ENCODE data around the gene MCEMP1. TPM values are rescaled to one million over a fixed set of nuclear protein-coding genes. Genes with fewer than 3 reads are reported as not detected.

MCEMP1 gene
- total RNA-seq, 1 donor from 2014 or later = not detected

DNA sequence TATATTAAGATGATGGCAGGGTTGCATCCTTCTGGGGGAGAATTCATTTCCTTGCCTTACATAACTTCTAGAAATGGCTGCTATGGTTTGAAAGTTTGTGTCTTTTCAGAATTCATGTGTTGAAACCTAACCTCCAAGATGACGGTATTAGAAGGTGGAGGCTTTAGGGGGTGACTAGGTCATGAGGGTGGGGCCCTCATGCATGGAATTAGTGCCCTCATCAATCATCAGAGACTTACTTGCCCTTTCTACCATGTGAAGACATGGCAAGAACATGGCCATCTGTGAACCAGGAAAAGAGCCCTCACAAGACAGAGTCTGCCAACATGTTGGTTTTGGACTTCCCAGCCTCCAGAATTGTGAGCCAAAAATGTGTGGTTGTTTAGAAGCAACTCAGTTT, 39.9 kb downstream of the MCEMP1 start:
- FAIRE-seq (no peak), DNase-seq (ENCODE audit: low spot score in 2 of 2) (no peak)

DNA sequence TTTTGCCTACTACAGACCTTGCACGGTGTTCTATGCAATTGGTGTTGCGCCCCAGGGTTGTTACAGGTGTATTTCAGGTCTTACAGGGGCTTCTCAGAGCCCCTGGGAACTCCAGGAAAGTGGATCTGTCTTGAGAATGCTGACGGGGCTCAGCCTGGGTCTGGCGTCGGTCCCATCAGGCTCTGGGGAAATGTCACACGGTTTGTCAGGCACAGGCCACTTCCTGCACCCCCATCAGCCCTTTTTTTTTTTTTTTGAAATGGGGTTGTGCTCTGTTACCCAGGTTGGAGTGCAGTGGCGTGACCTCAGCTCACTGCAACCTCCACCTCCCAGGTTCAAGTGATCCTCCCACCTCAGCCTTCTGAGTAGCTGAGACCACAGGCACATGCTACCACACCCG, 41.8 kb downstream of the MCEMP1 start:
- no peak for DNase-seq (ENCODE audit: low spot score in 2 of 2)
- no peak for FAIRE-seq

- DNase-seq (ENCODE audit: low spot score in 2 of 2) (no peak), FAIRE-seq (no peak)
Measured at GRCh38 chr19:7720351-7720750, 43.5 kb downstream of the MCEMP1 start.

- FAIRE-seq (no peak), DNase-seq (ENCODE audit: low spot score in 2 of 2) (no peak)
Measured at GRCh38 chr19:7722231-7722651, 45.4 kb downstream of the MCEMP1 start.

GRCh38 chr19:7725791-7726190, 48.9 kb downstream of the MCEMP1 start:
- FAIRE-seq (no peak), DNase-seq (ENCODE audit: low spot score in 2 of 2) (no peak)

DNA sequence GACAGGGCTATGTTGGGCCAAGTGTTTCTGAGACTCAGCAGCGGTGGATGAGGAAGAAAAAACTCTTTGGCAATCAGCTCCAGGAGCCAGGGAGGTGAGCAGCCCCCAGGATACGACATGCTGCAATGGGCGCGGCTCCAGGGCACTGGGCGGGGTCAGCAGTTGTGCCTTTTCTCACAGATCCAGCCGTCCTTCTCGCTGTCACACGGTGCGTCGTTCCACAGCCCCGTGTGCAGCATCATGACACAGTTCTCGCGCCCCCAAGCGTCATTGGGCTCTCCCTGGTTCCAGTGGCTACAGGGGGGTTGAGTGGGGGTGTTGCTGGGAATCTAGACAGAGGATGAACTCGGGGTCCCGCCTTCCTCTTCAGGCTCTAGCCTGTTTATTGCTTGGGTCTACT, 52.3 kb downstream of the MCEMP1 start:
- DNase-seq (ENCODE audit: low spot score in 2 of 2) = no peak
- no peak for FAIRE-seq

Other genes starting within 250 kb of the MCEMP1 start
- 1.2 TPM for gene PEX11G, start 188.1 kb upstream of the MCEMP1 start, total RNA-seq
- 10.6 TPM for gene ZNF358, start 161.0 kb upstream of the MCEMP1 start, total RNA-seq
- gene MCOLN1, start 154.5 kb upstream of the MCEMP1 start, total RNA-seq = 7.7 TPM
- 45.2 TPM for gene PNPLA6, start 141.4 kb upstream of the MCEMP1 start, total RNA-seq
- gene CAMSAP3, start 81.2 kb upstream of the MCEMP1 start, total RNA-seq = 16.3 TPM
- gene XAB2, start 47.5 kb upstream of the MCEMP1 start, total RNA-seq = 24.1 TPM
- 29.3 TPM for gene PET100, start 47.3 kb upstream of the MCEMP1 start, total RNA-seq
- not detected for gene PCP2, start 43.4 kb upstream of the MCEMP1 start, total RNA-seq
- gene STXBP2, start 40.0 kb upstream of the MCEMP1 start, total RNA-seq = 2.4 TPM
- gene RETN, start 8.0 kb upstream of the MCEMP1 start, total RNA-seq = not detected
- 15.5 TPM for gene TRAPPC5, start 3.7 kb downstream of the MCEMP1 start, total RNA-seq
- gene FCER2, start 25.0 kb downstream of the MCEMP1 start, total RNA-seq = not detected
- gene CLEC4G, start 55.0 kb downstream of the MCEMP1 start, total RNA-seq = 0.82 TPM
- gene CD209, start 70.4 kb downstream of the MCEMP1 start, total RNA-seq = 0.82 TPM
- gene CLEC4M, start 86.2 kb downstream of the MCEMP1 start, total RNA-seq = not detected
- 47.7 TPM for gene EVI5L, start 153.1 kb downstream of the MCEMP1 start, total RNA-seq
- gene PRR36, start 197.3 kb downstream of the MCEMP1 start, total RNA-seq = 2.9 TPM
- gene LRRC8E, start 211.4 kb downstream of the MCEMP1 start, total RNA-seq = not detected
- gene MAP2K7, start 226.8 kb downstream of the MCEMP1 start, total RNA-seq = 5.7 TPM
- gene TGFBR3L, start 237.7 kb downstream of the MCEMP1 start, total RNA-seq = not detected
- 4.9 TPM for gene SNAPC2, start 243.2 kb downstream of the MCEMP1 start, total RNA-seq
- 9.4 TPM for gene CTXN1, start 249.0 kb downstream of the MCEMP1 start, total RNA-seq

All from frontal cortex (tissue), 4 donors.